GM13976 (cell line): ENCODE measurements around the gene SYNPR.
"Not testable (repeated sequence)": the region's sequence is repeated elsewhere in the genome, so short reads cannot be mapped to it uniquely, and the experiment has no call there.

Experiments used
- DNase-seq: peaks from one replicate; pipeline ENCODE4 v3.0.0; 2012; ENCODE audit warnings: low spot score
- in situ Hi-C: fragments of 300-500 bp; cut with MboI; formaldehyde crosslinking; loops from one replicate; pipeline ENCODE4 v1.12.0; 2022; ENCODE audit warnings: low sequenced_read_pairs, mixed read lengths, inconsistent platforms; ENCODE audit not compliant: unreplicated experiment
- TF ChIP-seq, protein P1 (sequence below): IDR thresholded peaks from 2 replicates; pipeline ENCODE4 v1.5.1; 2012; ENCODE audit warnings: borderline replicate concordance, mild to moderate bottlenecking; ENCODE audit not compliant: insufficient read depth; ENCODE audit errors: extremely low read depth, missing control alignments, control extremely low read depth

SYNPR gene

DNA sequence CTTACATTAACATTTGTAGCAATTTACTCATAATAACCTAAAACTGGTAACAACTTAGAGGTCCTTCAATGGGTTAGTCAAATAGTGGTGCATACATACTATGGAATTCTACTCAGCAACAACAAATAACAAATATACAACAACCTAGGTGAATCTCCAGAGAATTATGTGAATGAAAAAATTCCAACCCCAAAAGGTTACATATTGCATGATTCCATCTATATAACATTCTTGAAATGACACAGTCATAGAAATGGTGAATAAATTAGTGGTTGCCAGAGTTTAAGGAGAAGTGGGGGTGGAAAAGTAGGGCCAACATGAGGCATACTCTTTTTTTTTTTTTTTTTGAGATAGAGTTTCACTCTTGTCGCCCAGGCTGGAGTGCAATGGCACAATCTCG, 361.7 kb downstream of the SYNPR start:
- in situ Hi-C loops, result no loop called here

DNA sequence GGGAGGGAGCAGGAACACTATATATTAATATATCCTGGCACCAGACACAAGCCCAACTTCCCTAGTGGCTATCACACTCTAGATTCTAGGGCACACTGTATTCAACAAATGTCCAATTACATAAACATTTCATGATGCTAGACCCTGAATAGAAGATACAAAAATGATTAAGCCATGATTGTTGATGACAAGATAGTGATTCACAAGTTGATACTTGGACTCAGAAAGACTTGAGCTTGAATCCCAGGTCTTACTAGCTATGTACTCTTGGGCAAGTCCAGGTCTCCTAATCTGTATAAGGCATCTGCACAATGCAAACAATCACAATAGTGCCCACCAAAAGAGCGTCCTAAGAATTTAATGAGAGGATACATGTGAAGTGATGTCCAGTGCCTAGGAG, 364.4 kb downstream of the SYNPR start:
- in situ Hi-C loops, result no loop called here

More for the DNA sequence above, 361.7 kb downstream of the SYNPR start:
- no peak for DNase-seq
- TF ChIP-seq, protein P1, sequence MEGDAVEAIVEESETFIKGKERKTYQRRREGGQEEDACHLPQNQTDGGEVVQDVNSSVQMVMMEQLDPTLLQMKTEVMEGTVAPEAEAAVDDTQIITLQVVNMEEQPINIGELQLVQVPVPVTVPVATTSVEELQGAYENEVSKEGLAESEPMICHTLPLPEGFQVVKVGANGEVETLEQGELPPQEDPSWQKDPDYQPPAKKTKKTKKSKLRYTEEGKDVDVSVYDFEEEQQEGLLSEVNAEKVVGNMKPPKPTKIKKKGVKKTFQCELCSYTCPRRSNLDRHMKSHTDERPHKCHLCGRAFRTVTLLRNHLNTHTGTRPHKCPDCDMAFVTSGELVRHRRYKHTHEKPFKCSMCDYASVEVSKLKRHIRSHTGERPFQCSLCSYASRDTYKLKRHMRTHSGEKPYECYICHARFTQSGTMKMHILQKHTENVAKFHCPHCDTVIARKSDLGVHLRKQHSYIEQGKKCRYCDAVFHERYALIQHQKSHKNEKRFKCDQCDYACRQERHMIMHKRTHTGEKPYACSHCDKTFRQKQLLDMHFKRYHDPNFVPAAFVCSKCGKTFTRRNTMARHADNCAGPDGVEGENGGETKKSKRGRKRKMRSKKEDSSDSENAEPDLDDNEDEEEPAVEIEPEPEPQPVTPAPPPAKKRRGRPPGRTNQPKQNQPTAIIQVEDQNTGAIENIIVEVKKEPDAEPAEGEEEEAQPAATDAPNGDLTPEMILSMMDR, result no peak

GRCh38 chr3:63644212-63644797, 366.2 kb downstream of the SYNPR start:
- DNase-seq, result no peak
- in situ Hi-C loops, result no loop called here
- TF ChIP-seq, protein P1, result no peak

More for the DNA sequence above, 364.4 kb downstream of the SYNPR start:
- TF ChIP-seq, protein P1, result no peak
- no peak for DNase-seq

DNA sequence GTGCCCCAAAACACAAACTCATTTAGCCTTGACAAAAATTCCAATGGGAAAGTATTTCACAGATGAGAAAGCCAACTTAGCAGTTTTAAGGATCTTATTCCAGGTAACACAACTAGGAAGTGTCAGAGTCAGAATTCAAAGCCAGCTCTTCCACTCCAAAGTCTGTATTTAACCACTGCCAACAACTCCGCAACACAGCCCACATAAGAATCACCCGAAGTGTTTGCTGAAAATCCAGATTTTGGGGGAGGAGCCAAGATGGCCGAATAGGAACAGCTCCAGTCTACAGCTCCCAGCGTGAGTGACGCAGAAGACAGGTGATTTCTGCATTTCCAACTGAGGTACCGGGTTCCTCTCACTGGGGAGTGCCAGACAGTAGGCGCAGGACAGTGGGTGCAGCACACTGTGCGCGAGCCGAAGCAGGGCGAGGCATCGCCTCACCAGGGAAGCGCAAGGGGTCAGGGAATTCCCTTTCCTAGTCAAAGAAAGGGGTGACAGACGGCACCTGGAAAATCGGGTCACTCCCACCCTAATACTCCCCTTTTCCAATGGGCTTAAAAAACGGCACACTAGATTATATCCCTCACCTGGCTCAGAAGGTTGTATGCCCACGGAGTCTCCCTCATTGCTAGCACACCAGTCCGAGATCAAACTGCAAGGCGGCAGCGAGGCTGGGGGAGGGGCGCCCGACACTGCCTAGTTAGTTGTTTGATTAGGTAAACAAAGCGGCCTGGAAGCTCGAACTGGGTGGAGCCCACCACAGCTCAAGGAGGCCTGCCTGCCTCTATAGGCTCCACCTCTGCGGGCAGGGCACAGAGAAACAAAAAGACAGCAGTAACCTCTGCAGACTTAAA, 367.0 kb downstream of the SYNPR start:
- in situ Hi-C loops, DNase-seq: not testable (repeated sequence)

- in situ Hi-C loops, result no loop called here
- TF ChIP-seq, protein P1, result no peak
- DNase-seq, result no peak
Observed at GRCh38 chr3:63652066-63652725, 374.1 kb downstream of the SYNPR start, which contains the start of gene SNTN. Gene SNTN, plus strand, starts transcription at chr3:63652675. Its CDS starts 13 bp downstream, at chr3:63652688.

GRCh38 chr3:63654211-63654610, 376.1 kb downstream of the SYNPR start:
- TF ChIP-seq, protein P1, result no peak
- DNase-seq, result no peak
- in situ Hi-C loops, result no loop called here
